SK-N-SH treated with all-trans-retinoic acid at 6 μM for 48 hours (cell line): ENCODE results near the gene SLC8B1.

Experiments used
- ESRRG ChIP-seq: fragments of 250-450 bp; sonication (Bioruptor Pico); IDR thresholded peaks from 2 replicates; pipeline ENCODE4 v1.6.1; 2021; ENCODE audit warnings: mild to moderate bottlenecking
- ISL1 ChIP-seq: fragments of 250-450 bp; sonication (Bioruptor Pico); IDR thresholded peaks from 2 replicates; pipeline ENCODE4 v2.1.2; 2022; ENCODE audit warnings: mild to moderate bottlenecking, moderate library complexity
- PATZ1 ChIP-seq: fragments of 250-450 bp; sonication (Bioruptor Pico); IDR thresholded peaks from 2 replicates; pipeline ENCODE4 v1.8.0; 2020; ENCODE audit warnings: mild to moderate bottlenecking, moderate library complexity, borderline replicate concordance
- SNAI2 ChIP-seq: fragments of 250-450 bp; sonication (Bioruptor Pico); IDR thresholded peaks from 2 replicates; pipeline ENCODE4 v1.5.0; 2020; ENCODE audit warnings: mild to moderate bottlenecking, moderate library complexity
- ZFP3 ChIP-seq: fragments of 250-450 bp; sonication (Bioruptor Pico); IDR thresholded peaks from 2 replicates; pipeline ENCODE4 v1.5.0; 2020; ENCODE audit warnings: mild to moderate bottlenecking, moderate library complexity
- TF ChIP-seq, protein P1 (sequence below): fragments of 250-450 bp; sonication (Bioruptor Pico); IDR thresholded peaks from 2 replicates; pipeline ENCODE4 v1.5.0; 2020; ENCODE audit warnings: mild to moderate bottlenecking, moderate library complexity

DNA sequence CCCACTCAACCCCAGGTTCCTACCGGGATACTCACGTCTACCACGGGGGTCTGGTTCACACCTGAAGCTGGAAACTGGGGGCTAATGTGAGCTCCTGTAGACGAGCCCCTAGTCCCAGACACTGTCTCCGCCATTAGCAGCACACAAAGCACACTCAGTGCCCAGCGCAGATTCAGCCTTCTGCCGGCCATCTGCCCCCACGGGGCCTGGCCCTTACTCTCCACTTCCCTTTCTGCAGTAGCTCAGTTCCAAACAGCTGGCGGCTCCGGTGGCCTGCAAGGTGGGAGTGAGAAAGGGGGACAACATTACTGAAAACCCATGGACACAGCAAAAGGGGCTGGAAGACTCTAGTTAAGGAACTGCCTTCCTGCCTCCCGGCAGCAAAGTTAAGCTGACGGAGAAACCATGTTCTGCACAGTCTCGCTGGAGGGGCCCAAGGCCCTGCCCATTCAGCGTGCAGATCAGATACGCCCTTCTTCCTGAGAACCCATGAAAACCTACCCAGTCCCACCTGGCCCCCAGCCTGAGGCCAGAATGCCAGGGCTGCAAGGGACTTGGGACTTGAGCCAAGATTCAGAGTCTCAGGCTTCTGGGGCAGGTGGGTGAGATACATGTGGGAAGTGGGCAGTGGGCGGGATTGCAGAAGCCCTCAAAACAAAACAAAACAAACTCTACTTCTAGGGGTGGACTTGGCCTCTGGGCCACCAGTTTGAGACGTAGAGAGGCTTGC, 2.1 kb downstream of the SLC8B1 start:
- TF ChIP-seq SNAI2 (CRISPR knock-in tag) = no peak
- TF ChIP-seq ISL1 (CRISPR knock-in tag) = no peak
- TF ChIP-seq, protein P1, sequence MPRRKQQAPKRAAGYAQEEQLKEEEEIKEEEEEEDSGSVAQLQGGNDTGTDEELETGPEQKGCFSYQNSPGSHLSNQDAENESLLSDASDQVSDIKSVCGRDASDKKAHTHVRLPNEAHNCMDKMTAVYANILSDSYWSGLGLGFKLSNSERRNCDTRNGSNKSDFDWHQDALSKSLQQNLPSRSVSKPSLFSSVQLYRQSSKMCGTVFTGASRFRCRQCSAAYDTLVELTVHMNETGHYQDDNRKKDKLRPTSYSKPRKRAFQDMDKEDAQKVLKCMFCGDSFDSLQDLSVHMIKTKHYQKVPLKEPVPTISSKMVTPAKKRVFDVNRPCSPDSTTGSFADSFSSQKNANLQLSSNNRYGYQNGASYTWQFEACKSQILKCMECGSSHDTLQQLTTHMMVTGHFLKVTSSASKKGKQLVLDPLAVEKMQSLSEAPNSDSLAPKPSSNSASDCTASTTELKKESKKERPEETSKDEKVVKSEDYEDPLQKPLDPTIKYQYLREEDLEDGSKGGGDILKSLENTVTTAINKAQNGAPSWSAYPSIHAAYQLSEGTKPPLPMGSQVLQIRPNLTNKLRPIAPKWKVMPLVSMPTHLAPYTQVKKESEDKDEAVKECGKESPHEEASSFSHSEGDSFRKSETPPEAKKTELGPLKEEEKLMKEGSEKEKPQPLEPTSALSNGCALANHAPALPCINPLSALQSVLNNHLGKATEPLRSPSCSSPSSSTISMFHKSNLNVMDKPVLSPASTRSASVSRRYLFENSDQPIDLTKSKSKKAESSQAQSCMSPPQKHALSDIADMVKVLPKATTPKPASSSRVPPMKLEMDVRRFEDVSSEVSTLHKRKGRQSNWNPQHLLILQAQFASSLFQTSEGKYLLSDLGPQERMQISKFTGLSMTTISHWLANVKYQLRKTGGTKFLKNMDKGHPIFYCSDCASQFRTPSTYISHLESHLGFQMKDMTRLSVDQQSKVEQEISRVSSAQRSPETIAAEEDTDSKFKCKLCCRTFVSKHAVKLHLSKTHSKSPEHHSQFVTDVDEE (CRISPR knock-in tag) = no peak
- TF ChIP-seq PATZ1 (CRISPR knock-in tag) = no peak
- TF ChIP-seq ESRRG (CRISPR knock-in tag) = no peak
- no peak for TF ChIP-seq ZFP3
